Testis (tissue), 3 donors: ENCODE data around the gene ZC3H7B. TPM values are rescaled to one million over a fixed set of nuclear protein-coding genes. Genes with fewer than 3 reads are reported as not detected.

Source experiments
- DNase-seq: peaks from one replicate; pipeline ENCODE4 v3.0.0-alpha.2; 2019
- H3K27ac ChIP-seq, 2 donors: fragments of 200-600 bp; sonication (generic); one replicate each; pipeline ENCODE4 v1.5.1; 2019
- H3K27me3 ChIP-seq: fragments of 200-600 bp; sonication (generic); one replicate; pipeline ENCODE4 v1.5.1; 2019
- H3K36me3 ChIP-seq: fragments of 200-600 bp; sonication (generic); one replicate; pipeline ENCODE4 v1.5.1; 2017; ENCODE audit warnings: low read depth; ENCODE audit errors: missing control alignments
- H3K4me1 ChIP-seq: fragments of 200-600 bp; sonication (generic); one replicate; pipeline ENCODE4 v1.5.1; 2019
- H3K4me3 ChIP-seq, 2 donors: fragments of 200-600 bp; sonication (generic); one replicate each; pipeline ENCODE4 v1.5.1; 2017 to 2019
- H3K9me3 ChIP-seq: fragments of 200-600 bp; sonication (generic); one replicate; pipeline ENCODE4 v1.5.1; 2017
- POLR2A ChIP-seq: fragments of 450-650 bp; IDR thresholded peaks from one replicate; pipeline ENCODE4 v1.6.1; 2017; ENCODE audit warnings: antibody characterized with exemption, mild to moderate bottlenecking, moderate library complexity
- WGBS, 2 donors: methylation state at CpG; one replicate each; pipeline ENCODE4 v1.1.5; 2018; 5-methylcytosine and 5-hydroxymethylcytosine counted together
- intact Hi-C: fragments of 100-400 bp; cut with DNase I; formaldehyde crosslinking; loops from one replicate; pipeline ENCODE4 v1.15.1; 2023; ENCODE audit warnings: low total_unique reads
- microRNA-seq, 2 donors: library from miRNA; unstranded; fragments of <30 nt; microRNA quantifications; one replicate each; pipeline ENCODE4, GENCODE V29; 2016; ENCODE audit warnings: borderline number of aligned reads in 2 of 2, borderline replicate concordance in 1 of 2
- polyA plus RNA-seq: library from polyadenylated mRNA; stranded (reverse); fragments of 350-450 nt; fragmentation: Illumina TruSeq; extraction: RNeasy Lipid Tissue Mini Kit (QIAGEN cat#74804); gene quantifications from one replicate; pipeline ENCODE4 v1.2.3, GENCODE V29; 2014; ENCODE audit warnings: low read depth, low replicate concordance; ENCODE audit not compliant: insufficient read depth
- small RNA-seq, 2 donors: library from RNA; depleted of rRNA; stranded (forward); fragments of <200 nt; gene quantifications; one replicate each; pipeline ENCODE3, GENCODE V24; 2016
- total RNA-seq, 2 donors: library from RNA; depleted of rRNA; stranded (reverse); fragments of >200 nt; gene quantifications; one replicate each; pipeline ENCODE4 v1.2.3, GENCODE V29; 2016
- TF ChIP-seq, protein P1 (sequence below), 3 experiments: fragments of 450-650 bp in 2 of 3; fragments of 200-600 bp in 1 of 3; sonication (generic) in 1 of 3; IDR thresholded peaks; one replicate each; pipeline ENCODE4 v1.5.1; 2016 to 2019; ENCODE audit warnings: antibody characterized with exemption in 3 of 3, mild to moderate bottlenecking in 2 of 3, moderate library complexity in 1 of 3

ZC3H7B gene
- total and polyA plus RNA-seq, 3 donors from 2014 or later: 38.9 to 63.0 (median 56.4) TPM

- Histone ChIP-seq H3K9me3 (no peaks in the 10 kb centered on the region), H3K27me3 (no peaks in the 10 kb centered on the region), H3K36me3 (no peaks in the 10 kb centered on the region), H3K4me3 (no peak overlapping the region), H3K4me1 (peaks cover 26% of the 10 kb centered on the region), H3K27ac (no peak overlapping the region)
- no peak for DNase-seq
- TF ChIP-seq, protein P1, sequence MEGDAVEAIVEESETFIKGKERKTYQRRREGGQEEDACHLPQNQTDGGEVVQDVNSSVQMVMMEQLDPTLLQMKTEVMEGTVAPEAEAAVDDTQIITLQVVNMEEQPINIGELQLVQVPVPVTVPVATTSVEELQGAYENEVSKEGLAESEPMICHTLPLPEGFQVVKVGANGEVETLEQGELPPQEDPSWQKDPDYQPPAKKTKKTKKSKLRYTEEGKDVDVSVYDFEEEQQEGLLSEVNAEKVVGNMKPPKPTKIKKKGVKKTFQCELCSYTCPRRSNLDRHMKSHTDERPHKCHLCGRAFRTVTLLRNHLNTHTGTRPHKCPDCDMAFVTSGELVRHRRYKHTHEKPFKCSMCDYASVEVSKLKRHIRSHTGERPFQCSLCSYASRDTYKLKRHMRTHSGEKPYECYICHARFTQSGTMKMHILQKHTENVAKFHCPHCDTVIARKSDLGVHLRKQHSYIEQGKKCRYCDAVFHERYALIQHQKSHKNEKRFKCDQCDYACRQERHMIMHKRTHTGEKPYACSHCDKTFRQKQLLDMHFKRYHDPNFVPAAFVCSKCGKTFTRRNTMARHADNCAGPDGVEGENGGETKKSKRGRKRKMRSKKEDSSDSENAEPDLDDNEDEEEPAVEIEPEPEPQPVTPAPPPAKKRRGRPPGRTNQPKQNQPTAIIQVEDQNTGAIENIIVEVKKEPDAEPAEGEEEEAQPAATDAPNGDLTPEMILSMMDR (IDR thresholded peaks at IDR 0.05): no peak
- TF ChIP-seq POLR2A: no peak
- intact Hi-C loops: no loop called here
- WGBS, 2 donors: 93 to 94% methylated on average over 7 to 8 of the region's 8 CpGs
Measured at GRCh38 chr22:41405588-41405987, 104.3 kb downstream of the ZC3H7B start.

DNA sequence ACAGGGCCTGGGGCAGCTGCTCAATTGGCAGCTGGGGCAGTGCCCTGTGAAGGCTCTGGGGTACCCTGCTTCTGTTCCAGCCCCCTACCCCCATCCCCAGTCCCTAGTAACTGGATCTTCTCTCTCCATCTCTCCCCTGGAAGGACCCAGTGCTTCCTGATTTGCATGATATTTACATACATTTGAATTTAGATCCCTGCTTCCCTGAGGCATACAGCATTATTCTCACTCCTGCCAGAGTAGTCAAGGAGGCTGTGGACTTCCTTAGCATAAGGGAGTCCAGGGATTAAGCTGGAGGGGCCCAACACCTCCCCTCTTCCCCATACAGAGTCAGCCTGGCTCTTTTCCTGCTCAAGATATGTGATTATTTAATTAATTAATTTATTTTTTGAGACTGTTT, 105.1 kb downstream of the ZC3H7B start:
- H3K27me3 ChIP-seq: no peaks in the 10 kb centered on the region
- intact Hi-C loops: no loop called here
- H3K4me1 ChIP-seq: peaks cover 34% of the 10 kb centered on the region
- no peaks in the 10 kb centered on the region for H3K36me3 ChIP-seq
- H3K4me3 ChIP-seq: no peak overlapping the region
- no peak for TF ChIP-seq POLR2A
- TF ChIP-seq, protein P1 (IDR thresholded peaks at IDR 0.05): no peak
- no peak overlapping the region for H3K27ac ChIP-seq
- H3K9me3 ChIP-seq: no peaks in the 10 kb centered on the region
- DNase-seq: no peak

- no peak overlapping the region for H3K4me3 ChIP-seq
- no peak for DNase-seq
- no peaks in the 10 kb centered on the region for H3K9me3 ChIP-seq
- no peak for TF ChIP-seq POLR2A
- TF ChIP-seq, protein P1 (IDR thresholded peaks at IDR 0.05): no peak
- H3K27ac ChIP-seq: no peak overlapping the region
- peaks cover 35% of the 10 kb centered on the region for H3K4me1 ChIP-seq
- no peaks in the 10 kb centered on the region for H3K27me3 ChIP-seq
- H3K36me3 ChIP-seq: no peaks in the 10 kb centered on the region
- 90% methylated on average over 3 of the region's 3 CpGs for WGBS, 2 donors
- intact Hi-C loops: no loop called here
Measured at GRCh38 chr22:41407433-41407832, 106.1 kb downstream of the ZC3H7B start.

DNA sequence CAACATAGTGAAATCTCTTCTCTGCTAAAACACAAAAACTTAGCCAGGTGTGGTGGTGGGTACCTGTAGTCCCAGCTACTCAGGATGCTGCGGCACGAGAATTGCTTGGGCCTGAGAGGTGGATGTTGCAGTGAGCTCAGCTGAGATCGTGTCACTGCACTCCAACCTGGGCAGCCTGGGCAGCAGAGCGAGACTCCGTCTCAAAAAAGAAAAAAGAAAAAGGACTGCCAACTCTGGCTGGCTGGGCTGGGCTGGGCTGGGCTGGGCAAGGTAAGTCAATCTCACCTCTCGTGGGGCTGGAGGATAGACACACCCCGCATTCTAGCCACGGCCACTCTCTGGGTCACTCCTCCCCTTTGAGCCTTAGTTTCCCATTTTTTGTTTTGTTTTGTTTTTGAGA, 107.3 kb downstream of the ZC3H7B start:
- Histone ChIP-seq H3K4me3 (no peak overlapping the region), H3K27me3 (no peaks in the 10 kb centered on the region), H3K36me3 (no peaks in the 10 kb centered on the region), H3K27ac (no peak overlapping the region), H3K4me1 (peaks cover 36% of the 10 kb centered on the region), H3K9me3 (no peaks in the 10 kb centered on the region)
- no peak for TF ChIP-seq POLR2A
- TF ChIP-seq, protein P1 (IDR thresholded peaks at IDR 0.05): no peak
- DNase-seq: no peak
- WGBS, 2 donors: 92 to 93% methylated on average over 8 of the region's 8 CpGs
- intact Hi-C loops: no loop called here

Small RNA genes within 50 kb of the gene (microRNA-seq; reads per million reads assigned to microRNA genes)
- gene MIR6889: 0 to 0.69 reads per million in 2 donors

Small RNA genes within 50 kb of the gene (small RNA-seq; reads per million reads assigned to genes)
- gene MIR6889 (0 reads per million in 2 donors), gene RNU6-495P (0 reads per million in 2 donors)

Other genes starting within 250 kb of the ZC3H7B start
- 100 to 1,000 TPM; 221 to 242 TPM for gene EP300, start 208.9 kb upstream of the ZC3H7B start, total RNA-seq
- 59.2 TPM for gene EP300, start 208.9 kb upstream of the ZC3H7B start, polyA plus RNA-seq
- 10 to 100 TPM; 32.8 to 39.7 TPM for gene L3MBTL2, start 96.2 kb upstream of the ZC3H7B start, total RNA-seq
- 34.6 TPM for gene L3MBTL2, start 96.2 kb upstream of the ZC3H7B start, polyA plus RNA-seq
- gene CHADL, start 60.6 kb upstream of the ZC3H7B start, total RNA-seq: 10 to 100 TPM in 1 of 2 donors, 1 to 10 TPM in 1; 6.5 to 12.8 TPM
- 9.1 TPM for gene CHADL, start 60.6 kb upstream of the ZC3H7B start, polyA plus RNA-seq
- 100 to 1,000 TPM; 212 to 319 TPM for gene RANGAP1, start 15.3 kb upstream of the ZC3H7B start, total RNA-seq
- gene RANGAP1, start 15.3 kb upstream of the ZC3H7B start, polyA plus RNA-seq: 277 TPM
- gene TEF, start 80.4 kb downstream of the ZC3H7B start, total RNA-seq: 10 to 100 TPM; 32.8 to 40.9 TPM
- gene TEF, start 80.4 kb downstream of the ZC3H7B start, polyA plus RNA-seq: 25.6 TPM
- gene TOB2, start 145.3 kb downstream of the ZC3H7B start, total RNA-seq: 10 to 100 TPM; 35.4 to 41.7 TPM
- gene TOB2, start 145.3 kb downstream of the ZC3H7B start, polyA plus RNA-seq: 32.7 TPM
- gene PHF5A, start 167.2 kb downstream of the ZC3H7B start, total RNA-seq: 10 to 100 TPM; 33.7 to 35.1 TPM
- gene PHF5A, start 167.2 kb downstream of the ZC3H7B start, polyA plus RNA-seq: 42.8 TPM
- gene ACO2, start 167.6 kb downstream of the ZC3H7B start, total RNA-seq: 100 to 1,000 TPM; 133 to 178 TPM
- 113 TPM for gene ACO2, start 167.6 kb downstream of the ZC3H7B start, polyA plus RNA-seq
- 10 to 100 TPM; 23.3 to 24.6 TPM for gene POLR3H, start 242.9 kb downstream of the ZC3H7B start, total RNA-seq
- gene POLR3H, start 242.9 kb downstream of the ZC3H7B start, polyA plus RNA-seq: 38.9 TPM